NT2/D1 (cell line): ENCODE measurements around the gene SECTM1.

ENCODE experiments used
- DNase-seq: peaks from one replicate; pipeline ENCODE4 v3.0.0-alpha.2; 2011; ENCODE audit warnings: low read depth, low spot score
- H3K27me3 ChIP-seq: 2 replicates; pipeline ENCODE4 v1.6.0; 2011; ENCODE audit warnings: mild to moderate bottlenecking; ENCODE audit not compliant: insufficient read length, insufficient read depth
- H3K36me3 ChIP-seq: 2 replicates; pipeline ENCODE4 v1.6.1; 2011; ENCODE audit warnings: mild to moderate bottlenecking, low read length, mixed read lengths; ENCODE audit not compliant: insufficient read depth, insufficient read length
- H3K4me1 ChIP-seq: 2 replicates; pipeline ENCODE4 v1.5.1; 2011; ENCODE audit not compliant: insufficient read depth, insufficient read length
- H3K4me3 ChIP-seq: 2 replicates; pipeline ENCODE4 v1.5.1; 2011; ENCODE audit warnings: low read depth; ENCODE audit not compliant: insufficient read length
- H3K9ac ChIP-seq: 2 replicates; pipeline ENCODE4 v1.6.0; 2011; ENCODE audit warnings: low read depth; ENCODE audit not compliant: insufficient read length
- H3K9me3 ChIP-seq: 2 replicates; pipeline ENCODE4 v1.5.1; 2011; ENCODE audit warnings: mild to moderate bottlenecking, low read length; ENCODE audit not compliant: insufficient read depth
- SUZ12 ChIP-seq: IDR thresholded peaks from 2 replicates; pipeline ENCODE4 v1.6.1; 2011; ENCODE audit not compliant: insufficient read length, insufficient read depth; ENCODE audit errors: extremely low read depth
- YY1 ChIP-seq: IDR thresholded peaks from 2 replicates; pipeline ENCODE4 v1.6.1; 2011; ENCODE audit not compliant: insufficient read length, insufficient read depth
- ZNF274 ChIP-seq: IDR thresholded peaks from 2 replicates; pipeline ENCODE4 v1.6.1; 2011; ENCODE audit warnings: mild to moderate bottlenecking, low read depth, low read length

Gene SECTM1

GRCh38 chr17:82354804-82355308 lies 21.3 kb upstream of the SECTM1 start:
- Histone ChIP-seq H3K9ac (no peak overlapping the region), H3K27me3 (peaks cover 14% of the 10 kb centered on the region), H3K36me3 (no peaks in the 10 kb centered on the region), H3K4me3 (no peak overlapping the region), H3K9me3 (no peaks in the 10 kb centered on the region), H3K4me1 (peaks cover 26% of the 10 kb centered on the region)
- no peak for DNase-seq
- TF ChIP-seq SUZ12: no peak
- no peak for TF ChIP-seq YY1
- no peak for TF ChIP-seq ZNF274

GRCh38 chr17:82353484-82353883 lies 19.9 kb upstream of the SECTM1 start:
- no peaks in the 10 kb centered on the region for H3K36me3 ChIP-seq
- peaks cover 6% of the 10 kb centered on the region for H3K27me3 ChIP-seq
- TF ChIP-seq YY1 (no peak), ZNF274 (no peak), SUZ12 (no peak)
- H3K9ac ChIP-seq: no peak overlapping the region
- no peaks in the 10 kb centered on the region for H3K9me3 ChIP-seq
- DNase-seq: no peak
- peaks cover 24% of the 10 kb centered on the region for H3K4me1 ChIP-seq
- H3K4me3 ChIP-seq: no peak overlapping the region

- no peaks in the 10 kb centered on the region for H3K36me3 ChIP-seq
- H3K4me1 ChIP-seq: peaks cover 24% of the 10 kb centered on the region
- no peak overlapping the region for H3K4me3 ChIP-seq
- DNase-seq: peak; percentile 88
- no peaks in the 10 kb centered on the region for H3K9me3 ChIP-seq
- peak overlapping the region; percentile 29 for H3K9ac ChIP-seq
- no peak for TF ChIP-seq YY1
- TF ChIP-seq ZNF274: no peak
- TF ChIP-seq SUZ12: no peak
- H3K27me3 ChIP-seq: peaks cover 3% of the 10 kb centered on the region
Observed at GRCh38 chr17:82351713-82352488, 18.3 kb upstream of the SECTM1 start.

GRCh38 chr17:82351254-82351712 lies 17.7 kb upstream of the SECTM1 start:
- no peaks in the 10 kb centered on the region for H3K36me3 ChIP-seq
- no peak for DNase-seq
- no peak overlapping the region for H3K9ac ChIP-seq
- H3K4me1 ChIP-seq: peaks cover 20% of the 10 kb centered on the region
- H3K9me3 ChIP-seq: no peaks in the 10 kb centered on the region
- H3K27me3 ChIP-seq: peaks cover 3% of the 10 kb centered on the region
- no peak overlapping the region for H3K4me3 ChIP-seq
- TF ChIP-seq ZNF274 (no peak), SUZ12 (no peak)

- peaks cover 3% of the 10 kb centered on the region for H3K27me3 ChIP-seq
- no peaks in the 10 kb centered on the region for H3K36me3 ChIP-seq
- H3K9ac ChIP-seq: peak overlapping the region; percentile 10
- H3K4me3 ChIP-seq: no peak overlapping the region
- peaks cover 18% of the 10 kb centered on the region for H3K4me1 ChIP-seq
- no peaks in the 10 kb centered on the region for H3K9me3 ChIP-seq
- no peak for DNase-seq
- no peak for TF ChIP-seq YY1
- TF ChIP-seq SUZ12: no peak
- TF ChIP-seq ZNF274: no peak
Observed at GRCh38 chr17:82350182-82351030, 16.8 kb upstream of the SECTM1 start.

GRCh38 chr17:82349287-82349701 lies 15.7 kb upstream of the SECTM1 start:
- Histone ChIP-seq H3K27me3 (no peaks in the 10 kb centered on the region), H3K4me1 (peaks cover 22% of the 10 kb centered on the region), H3K9me3 (no peaks in the 10 kb centered on the region), H3K9ac (no peak overlapping the region), H3K36me3 (no peaks in the 10 kb centered on the region), H3K4me3 (no peak overlapping the region)
- TF ChIP-seq SUZ12 (no peak), YY1 (no peak), ZNF274 (no peak)
- DNase-seq: no peak

- no peak overlapping the region for H3K4me3 ChIP-seq
- peaks cover 23% of the 10 kb centered on the region for H3K4me1 ChIP-seq
- H3K36me3 ChIP-seq: no peaks in the 10 kb centered on the region
- no peaks in the 10 kb centered on the region for H3K9me3 ChIP-seq
- H3K27me3 ChIP-seq: no peaks in the 10 kb centered on the region
- no peak for DNase-seq
- no peak overlapping the region for H3K9ac ChIP-seq
- TF ChIP-seq SUZ12 (no peak), ZNF274 (no peak), YY1 (no peak)
Observed at GRCh38 chr17:82348866-82349265, 15.3 kb upstream of the SECTM1 start.
